OCI-LY3 (cell line): ENCODE measurements around the gene LSM12.

Source experiments
- EZH2phosphoT487 ChIP-seq: fragments of 200-600 bp; shearing (Covaris generic); IDR thresholded peaks from 2 replicates; pipeline ENCODE4 v1.6.1; 2018; ENCODE audit warnings: antibody characterized with exemption, mixed run types, low read depth
- TF ChIP-seq, protein P1 (sequence below): fragments of 200-600, 300-600 bp; sonication (generic); IDR thresholded peaks from 2 replicates; pipeline ENCODE4 v1.5.1; 2014; ENCODE audit warnings: antibody characterized with exemption, low read length, low read depth

DNA sequence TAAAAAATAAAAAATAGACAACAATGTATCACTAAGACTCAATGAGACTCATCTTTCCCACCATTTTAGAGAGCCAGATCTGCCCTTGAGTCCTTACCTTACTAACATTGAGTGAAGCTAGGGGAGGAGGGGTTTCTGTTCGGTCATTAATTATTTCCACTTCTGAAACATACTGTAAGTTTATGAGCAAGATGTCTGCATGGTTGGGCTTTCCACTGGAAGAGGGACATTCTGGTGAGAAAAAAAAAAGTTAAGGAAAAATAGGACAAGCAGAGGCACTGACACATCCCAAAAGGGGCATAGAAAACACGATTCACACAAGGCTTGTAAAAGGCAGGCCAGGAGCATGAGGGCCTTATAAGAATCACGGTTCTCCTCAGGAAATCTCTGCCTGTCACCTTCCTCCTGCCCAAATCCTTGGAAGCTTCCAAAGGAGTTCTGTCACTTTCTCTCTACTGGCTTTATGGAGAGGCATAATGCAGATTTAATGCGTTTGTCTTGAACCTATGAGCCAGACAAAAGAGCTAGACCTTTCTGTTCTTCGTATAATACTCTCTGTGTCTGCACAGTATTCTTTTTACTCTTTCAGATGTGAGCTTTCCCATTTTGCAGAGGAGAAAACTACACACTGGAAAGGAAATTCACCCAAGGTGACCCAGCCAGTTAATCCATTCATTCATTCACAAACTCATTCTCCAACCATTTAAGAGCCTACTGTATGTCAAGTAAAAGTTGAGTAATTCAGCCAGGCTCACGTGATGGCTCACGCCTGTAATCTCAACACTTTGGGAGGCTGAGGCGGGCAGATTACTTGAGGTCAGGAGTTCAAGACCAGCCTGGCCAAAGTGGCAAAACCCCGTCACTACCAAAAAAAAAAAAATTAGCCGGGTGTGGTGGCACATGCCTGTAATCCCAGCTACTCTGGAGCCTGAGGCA lies 2.5 kb downstream of the LSM12 start:
- TF ChIP-seq, protein P1, sequence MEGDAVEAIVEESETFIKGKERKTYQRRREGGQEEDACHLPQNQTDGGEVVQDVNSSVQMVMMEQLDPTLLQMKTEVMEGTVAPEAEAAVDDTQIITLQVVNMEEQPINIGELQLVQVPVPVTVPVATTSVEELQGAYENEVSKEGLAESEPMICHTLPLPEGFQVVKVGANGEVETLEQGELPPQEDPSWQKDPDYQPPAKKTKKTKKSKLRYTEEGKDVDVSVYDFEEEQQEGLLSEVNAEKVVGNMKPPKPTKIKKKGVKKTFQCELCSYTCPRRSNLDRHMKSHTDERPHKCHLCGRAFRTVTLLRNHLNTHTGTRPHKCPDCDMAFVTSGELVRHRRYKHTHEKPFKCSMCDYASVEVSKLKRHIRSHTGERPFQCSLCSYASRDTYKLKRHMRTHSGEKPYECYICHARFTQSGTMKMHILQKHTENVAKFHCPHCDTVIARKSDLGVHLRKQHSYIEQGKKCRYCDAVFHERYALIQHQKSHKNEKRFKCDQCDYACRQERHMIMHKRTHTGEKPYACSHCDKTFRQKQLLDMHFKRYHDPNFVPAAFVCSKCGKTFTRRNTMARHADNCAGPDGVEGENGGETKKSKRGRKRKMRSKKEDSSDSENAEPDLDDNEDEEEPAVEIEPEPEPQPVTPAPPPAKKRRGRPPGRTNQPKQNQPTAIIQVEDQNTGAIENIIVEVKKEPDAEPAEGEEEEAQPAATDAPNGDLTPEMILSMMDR: no peak
- TF ChIP-seq EZH2phosphoT487: no peak
